MG63 (cell line): Measurements from ENCODE around the gene CCZ1. TPM values are rescaled to one million over a fixed set of nuclear protein-coding genes. Genes with fewer than 3 reads are reported as not detected.
A peak's percentile ranks its signal among the peaks of the same experiment; 100 is the strongest.
"Not testable (repeated sequence)": the region's sequence is repeated elsewhere in the genome, so short reads cannot be mapped to it uniquely, and the experiment has no call there.

Experiments used
- DNase-seq: peaks from one replicate; pipeline ENCODE4 v3.0.0-alpha.2; 2020
- H3K27me3 ChIP-seq: fragments of 250-450 bp; sonication (Bioruptor Pico); 2 replicates; pipeline ENCODE4 v1.5.1; 2020; ENCODE audit warnings: mild to moderate bottlenecking, moderate library complexity
- H3K36me3 ChIP-seq: fragments of 250-450 bp; sonication (Bioruptor Pico); 2 replicates; pipeline ENCODE4 v1.5.1; 2020; ENCODE audit warnings: mild to moderate bottlenecking, moderate library complexity
- H3K4me3 ChIP-seq: fragments of 250-450 bp; sonication (Bioruptor Pico); 2 replicates; pipeline ENCODE4 v1.5.1; 2020; ENCODE audit warnings: mild to moderate bottlenecking, moderate library complexity
- H3K9me3 ChIP-seq: fragments of 250-450 bp; sonication (Bioruptor Pico); 2 replicates; pipeline ENCODE4 v1.5.1; 2020; ENCODE audit warnings: mild to moderate bottlenecking, moderate library complexity
- total RNA-seq: library from RNA; depleted of rRNA; stranded (reverse); fragments of >200 nt; shearing (Covaris generic); gene quantifications from 2 replicates; pipeline ENCODE4 v1.2.3, GENCODE V29; 2014; ENCODE audit warnings: low replicate concordance

The CCZ1 gene
- total RNA-seq, 1 experiment from 2014 or later, result 60.6 TPM

DNA sequence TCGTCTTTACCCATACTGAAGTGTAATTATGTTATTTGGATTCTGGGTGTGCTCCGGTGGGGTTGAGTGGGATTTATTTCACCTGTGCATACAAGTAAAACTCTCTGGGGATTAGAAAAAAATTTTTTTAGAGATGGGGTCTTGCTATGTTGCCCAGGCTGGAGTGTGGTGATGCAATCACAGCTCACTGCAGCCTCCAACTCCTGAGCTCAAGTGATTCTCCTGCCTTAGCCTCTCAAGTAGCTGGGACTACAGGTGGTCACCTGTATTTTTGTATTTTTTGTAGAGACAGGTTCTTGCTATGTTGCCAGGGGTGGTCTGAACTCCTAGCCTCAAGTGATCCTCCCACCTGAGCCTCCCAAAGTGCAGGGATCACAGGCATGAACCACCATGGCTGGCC lies 8.3 kb upstream of the CCZ1 start:
- H3K9me3 ChIP-seq, H3K27me3 ChIP-seq, H3K4me3 ChIP-seq, H3K36me3 ChIP-seq, DNase-seq: not testable (repeated sequence)

DNA sequence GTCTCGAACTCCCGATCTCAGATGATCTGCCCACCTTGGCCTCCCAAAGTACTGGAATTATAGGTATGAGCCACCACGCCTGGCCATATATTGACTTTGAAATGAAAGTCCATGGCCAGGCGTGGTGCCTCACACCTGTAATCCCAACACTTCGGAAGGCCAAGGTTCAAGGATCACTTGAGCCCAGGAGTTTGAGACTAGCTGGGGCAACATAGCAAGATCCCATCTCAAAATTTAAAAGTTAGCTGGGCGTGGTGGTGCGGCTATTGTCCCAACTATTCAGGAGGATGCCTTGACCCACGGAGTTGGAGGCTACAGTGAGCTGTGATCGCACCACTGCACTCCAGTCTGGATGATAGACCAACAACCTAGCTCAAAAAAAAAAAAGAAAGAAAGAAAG lies 6.0 kb upstream of the CCZ1 start:
- no peak for DNase-seq
- H3K4me3 ChIP-seq, result no peak overlapping the region
- no peaks in the 10 kb centered on the region for H3K27me3 ChIP-seq
- no peaks in the 10 kb centered on the region for H3K36me3 ChIP-seq
- no peaks in the 10 kb centered on the region for H3K9me3 ChIP-seq

DNA sequence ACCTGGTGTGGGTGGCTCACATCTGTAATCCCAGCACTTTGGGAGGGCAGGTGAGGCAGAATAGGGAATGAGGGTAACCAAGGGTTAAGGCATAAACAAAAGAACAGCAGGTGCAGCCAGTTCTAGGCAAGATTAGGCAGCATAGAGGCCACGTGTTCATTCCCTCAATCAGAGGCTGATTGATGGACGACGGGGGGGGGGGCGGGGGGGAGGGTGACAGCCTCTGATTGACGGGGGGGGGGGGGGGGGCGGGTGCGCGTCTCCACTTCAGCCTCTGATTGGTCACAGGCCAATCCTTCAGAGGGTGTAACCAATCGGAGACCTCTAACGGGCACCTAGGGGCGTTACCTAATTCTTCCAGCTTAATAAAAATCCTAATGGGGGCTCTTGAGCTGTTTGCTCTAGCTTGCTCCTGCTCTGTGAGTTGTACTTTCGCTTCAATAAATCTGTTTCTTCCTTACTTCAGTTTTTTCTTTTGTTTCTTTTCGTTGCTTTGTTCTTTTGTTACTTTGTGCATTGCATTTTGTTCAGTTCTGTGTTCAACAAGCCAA lies 1.1 kb upstream of the CCZ1 start:
- H3K9me3 ChIP-seq, DNase-seq, H3K36me3 ChIP-seq, H3K27me3 ChIP-seq, H3K4me3 ChIP-seq: not testable (repeated sequence)

DNA sequence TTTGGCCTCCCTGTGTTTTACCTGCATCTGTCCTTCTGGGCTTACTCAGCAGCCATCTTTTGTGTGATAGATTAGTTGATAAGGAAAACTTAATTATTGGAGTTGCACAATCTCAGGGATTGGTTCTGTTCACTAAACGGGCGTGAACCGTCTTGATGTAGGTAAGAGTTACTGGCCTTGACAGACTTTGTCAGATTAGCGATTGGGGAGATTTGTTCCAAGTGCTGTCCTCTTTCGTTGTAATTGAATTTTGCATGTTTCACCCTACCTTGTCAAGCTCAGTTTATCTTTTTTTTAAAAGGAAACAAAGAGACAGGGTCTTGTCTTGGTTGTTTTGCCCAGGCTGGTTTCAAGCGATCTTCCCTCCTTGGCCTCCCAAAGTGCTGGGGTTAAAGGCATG lies 4.5 kb downstream of the CCZ1 start:
- not testable (repeated sequence) for H3K36me3 ChIP-seq, DNase-seq, H3K4me3 ChIP-seq, H3K27me3 ChIP-seq, H3K9me3 ChIP-seq

DNA sequence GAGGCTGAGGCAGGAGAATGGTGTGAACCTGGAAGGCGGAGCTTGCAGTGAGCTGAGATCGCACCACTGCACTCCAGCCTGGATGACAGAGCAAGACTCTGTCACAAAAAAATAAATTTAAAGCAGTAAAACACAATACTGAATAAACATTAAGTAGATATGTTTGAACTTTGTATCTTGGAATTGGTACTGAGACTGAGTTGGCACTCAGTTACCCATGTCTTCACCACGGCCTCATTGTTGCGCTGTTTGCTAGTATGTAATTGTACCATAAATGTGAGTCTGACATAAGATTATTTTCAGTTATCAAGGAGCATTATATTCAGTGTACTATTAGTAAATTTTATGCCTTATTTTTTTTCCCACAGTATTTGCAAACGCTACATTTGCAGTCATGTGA lies 6.2 kb downstream of the CCZ1 start:
- not testable (repeated sequence) for H3K4me3 ChIP-seq, DNase-seq, H3K9me3 ChIP-seq, H3K36me3 ChIP-seq, H3K27me3 ChIP-seq

DNA sequence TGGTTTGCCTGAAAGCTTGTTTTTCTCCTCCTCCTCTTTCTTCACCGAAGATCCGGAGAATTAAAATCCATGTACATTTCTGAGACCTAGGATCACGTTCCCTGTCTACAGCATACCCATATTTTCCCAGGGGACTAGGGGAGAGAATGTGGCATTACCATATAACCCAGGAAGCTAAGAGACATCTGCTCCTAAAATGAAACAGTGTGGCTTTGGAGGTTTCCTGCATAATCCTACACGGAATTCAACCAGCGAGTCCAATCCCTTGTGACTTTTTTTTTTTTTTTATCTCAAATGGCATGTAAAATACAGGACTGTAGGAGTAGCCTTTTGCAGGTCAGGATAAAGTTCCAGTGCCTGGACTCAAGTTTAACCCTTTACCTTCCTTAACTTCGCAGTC lies 10.3 kb downstream of the CCZ1 start:
- H3K4me3 ChIP-seq, H3K36me3 ChIP-seq, DNase-seq, H3K9me3 ChIP-seq, H3K27me3 ChIP-seq: not testable (repeated sequence)

DNA sequence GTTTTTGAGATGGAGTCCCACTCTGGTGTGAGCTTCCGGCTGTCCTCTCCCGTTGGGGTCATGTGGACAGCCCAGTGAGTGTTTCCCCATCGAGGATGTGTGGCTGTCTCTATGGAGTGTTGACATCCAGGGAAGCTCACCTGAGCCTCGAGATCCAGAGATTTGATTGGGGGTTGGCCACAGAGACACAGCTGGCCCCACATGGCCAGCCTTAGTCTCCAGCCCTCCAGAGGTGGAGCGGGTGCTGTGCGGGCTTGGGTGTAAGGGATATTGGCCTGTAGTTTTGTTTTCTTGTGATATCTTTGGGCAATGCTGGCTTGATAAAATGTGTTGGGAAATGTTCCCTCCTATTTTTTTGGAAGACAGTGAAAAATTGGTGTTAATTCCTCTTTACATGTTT lies 18.0 kb downstream of the CCZ1 start:
- DNase-seq, H3K36me3 ChIP-seq, H3K27me3 ChIP-seq, H3K9me3 ChIP-seq, H3K4me3 ChIP-seq: not testable (repeated sequence)

DNA sequence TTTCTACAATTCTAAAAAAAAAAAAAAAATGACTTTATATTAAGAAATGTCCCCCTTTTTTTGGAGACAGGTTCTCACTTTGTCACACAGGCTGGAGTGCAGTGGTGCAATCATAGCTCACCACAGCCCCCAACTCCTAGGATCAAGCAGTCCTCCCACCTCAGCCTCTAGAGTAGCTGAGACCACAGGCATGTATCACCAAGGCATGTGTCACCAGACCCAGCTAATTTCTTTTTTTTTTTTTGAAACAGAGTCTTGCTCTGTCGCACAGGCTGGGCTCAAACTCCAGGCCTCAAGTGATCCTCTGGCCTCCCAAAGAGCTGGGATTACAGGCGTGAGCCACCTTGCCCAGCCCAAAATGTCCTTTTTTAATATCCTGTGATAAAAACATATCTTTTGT lies 25.6 kb downstream of the CCZ1 start:
- not testable (repeated sequence) for H3K9me3 ChIP-seq, H3K4me3 ChIP-seq

DNA sequence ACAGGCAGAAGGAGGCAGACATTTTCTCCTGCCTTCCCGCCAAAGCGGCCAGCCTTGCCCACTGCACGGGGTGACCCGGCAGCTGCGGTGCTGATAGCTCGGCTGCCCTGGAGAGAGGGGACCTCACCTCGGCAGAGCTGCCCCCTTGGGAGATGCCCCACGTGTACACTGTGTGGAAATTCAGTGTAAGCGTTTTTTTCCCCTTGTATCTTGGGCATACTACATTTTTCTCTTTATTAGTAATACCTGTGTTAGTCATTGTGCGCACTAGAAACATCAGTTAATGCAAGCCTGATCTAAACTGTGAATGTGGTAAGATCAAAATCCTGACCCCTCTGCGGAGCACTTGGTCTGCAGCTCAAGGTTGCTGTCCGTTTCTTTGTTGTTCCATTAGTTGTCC lies 26.1 kb downstream of the CCZ1 start:
- not testable (repeated sequence) for H3K4me3 ChIP-seq, DNase-seq, H3K36me3 ChIP-seq, H3K9me3 ChIP-seq, H3K27me3 ChIP-seq

More for the DNA sequence above, 25.6 kb downstream of the CCZ1 start:
- not testable (repeated sequence) for H3K36me3 ChIP-seq, DNase-seq, H3K27me3 ChIP-seq

DNA sequence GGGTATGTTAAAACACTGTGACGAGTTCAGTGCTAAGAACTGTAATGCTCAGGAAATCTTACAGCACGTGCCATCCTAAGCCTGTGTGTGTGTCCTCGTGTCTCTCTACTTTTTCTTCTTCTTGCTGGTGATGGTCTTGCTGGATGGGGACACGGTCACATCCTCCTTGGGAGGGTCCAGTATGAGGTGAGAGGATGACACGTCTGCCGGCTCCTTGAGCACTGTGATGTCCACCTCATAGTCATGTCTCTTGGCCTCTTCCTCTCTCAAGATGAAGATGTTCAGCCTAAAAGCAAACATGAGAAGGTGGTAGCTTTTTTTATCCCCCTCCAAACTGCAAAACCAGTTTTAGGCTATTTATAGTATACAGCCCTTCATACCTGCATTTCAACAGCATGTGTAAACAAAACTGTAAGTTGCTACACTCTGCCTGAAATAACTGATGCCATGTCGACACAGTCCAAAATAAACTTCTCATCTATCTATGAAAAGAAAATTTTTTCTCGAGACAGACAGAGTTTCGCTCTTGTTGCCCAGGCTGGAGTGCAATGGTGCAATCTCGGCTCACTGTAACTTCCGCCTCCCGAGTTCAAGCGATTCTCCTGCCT lies 27.8 kb downstream of the CCZ1 start:
- not testable (repeated sequence) for H3K36me3 ChIP-seq, H3K4me3 ChIP-seq, DNase-seq

DNA sequence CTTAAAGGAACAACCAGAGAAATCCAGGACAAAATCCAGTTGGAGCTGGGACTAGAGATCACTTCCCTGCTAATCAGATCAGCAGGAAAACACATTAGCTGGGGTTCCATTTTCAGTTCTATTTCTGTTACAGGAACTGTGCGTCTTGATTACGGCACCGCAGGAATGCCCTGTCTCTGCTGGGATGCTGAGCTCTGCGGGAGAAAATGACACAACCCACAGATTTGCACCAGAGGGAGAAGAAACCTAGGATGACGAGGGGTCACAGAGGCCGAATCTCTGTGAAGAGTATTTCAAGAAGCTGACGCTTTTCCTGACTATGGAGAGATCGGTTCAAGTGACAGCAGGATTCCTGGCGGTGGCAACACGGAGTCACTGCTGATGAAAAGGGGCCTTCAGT lies 31.8 kb downstream of the CCZ1 start:
- H3K27me3 ChIP-seq, H3K4me3 ChIP-seq, H3K36me3 ChIP-seq, H3K9me3 ChIP-seq, DNase-seq: not testable (repeated sequence)

More for the DNA sequence above, 27.8 kb downstream of the CCZ1 start:
- not testable (repeated sequence) for H3K27me3 ChIP-seq, H3K9me3 ChIP-seq

DNA sequence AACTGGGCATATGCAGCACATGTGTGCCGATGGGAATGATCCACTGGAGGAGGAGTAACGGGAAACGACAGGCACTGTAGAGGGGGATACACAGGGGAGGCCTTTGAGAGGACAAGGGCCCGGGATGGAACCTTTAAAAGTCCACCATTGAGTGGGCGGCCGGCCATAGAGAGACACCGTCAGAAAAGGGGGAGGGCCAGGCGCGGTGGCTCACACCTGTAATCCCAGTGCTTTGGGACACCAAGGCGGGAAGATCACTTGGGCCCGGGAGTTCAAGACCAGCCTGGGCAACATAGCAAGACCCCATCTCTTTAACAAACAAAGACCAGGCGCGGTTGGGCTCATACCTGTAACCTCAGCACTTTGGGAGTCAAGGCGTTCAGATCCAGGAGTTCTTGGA lies 32.7 kb downstream of the CCZ1 start:
- not testable (repeated sequence) for DNase-seq, H3K27me3 ChIP-seq, H3K4me3 ChIP-seq, H3K36me3 ChIP-seq, H3K9me3 ChIP-seq

DNA sequence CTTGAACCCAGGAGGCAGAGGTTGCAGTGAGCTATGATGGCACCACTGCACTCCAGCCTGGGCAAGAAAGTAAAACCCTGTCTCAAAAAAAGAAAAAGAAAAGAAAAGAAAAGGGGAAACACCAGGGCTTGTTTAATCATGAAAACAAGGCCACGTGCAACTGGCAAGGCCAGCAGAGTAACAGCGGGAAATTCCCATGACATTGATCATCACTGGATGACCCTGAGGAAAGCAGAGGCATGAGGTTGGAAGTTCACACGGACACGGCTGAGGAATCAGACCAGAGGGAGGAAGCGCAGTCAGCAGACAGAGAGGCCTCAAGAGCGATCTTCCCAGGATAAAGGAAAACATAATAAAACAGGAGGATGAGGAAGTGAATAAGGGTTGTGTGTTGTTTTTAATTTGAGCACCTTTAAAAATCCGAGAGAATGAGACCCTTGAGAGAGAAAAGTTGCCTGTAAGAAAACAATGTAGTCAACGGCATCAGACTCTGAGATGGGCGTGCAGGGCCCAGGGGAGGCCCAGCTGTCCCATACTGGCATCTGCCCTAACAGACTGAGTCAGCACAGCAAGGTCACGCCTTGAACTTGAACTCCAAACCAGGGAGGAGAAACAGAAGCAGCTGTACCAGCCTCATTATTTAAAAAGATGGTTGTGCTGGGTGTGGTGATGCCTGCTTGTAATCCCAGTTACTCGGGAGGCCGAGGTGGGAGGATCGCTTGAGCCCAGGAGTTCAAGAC lies 33.5 kb downstream of the CCZ1 start:
- not testable (repeated sequence) for H3K4me3 ChIP-seq, H3K36me3 ChIP-seq, H3K27me3 ChIP-seq, H3K9me3 ChIP-seq
- peak; percentile 38 for DNase-seq

DNA sequence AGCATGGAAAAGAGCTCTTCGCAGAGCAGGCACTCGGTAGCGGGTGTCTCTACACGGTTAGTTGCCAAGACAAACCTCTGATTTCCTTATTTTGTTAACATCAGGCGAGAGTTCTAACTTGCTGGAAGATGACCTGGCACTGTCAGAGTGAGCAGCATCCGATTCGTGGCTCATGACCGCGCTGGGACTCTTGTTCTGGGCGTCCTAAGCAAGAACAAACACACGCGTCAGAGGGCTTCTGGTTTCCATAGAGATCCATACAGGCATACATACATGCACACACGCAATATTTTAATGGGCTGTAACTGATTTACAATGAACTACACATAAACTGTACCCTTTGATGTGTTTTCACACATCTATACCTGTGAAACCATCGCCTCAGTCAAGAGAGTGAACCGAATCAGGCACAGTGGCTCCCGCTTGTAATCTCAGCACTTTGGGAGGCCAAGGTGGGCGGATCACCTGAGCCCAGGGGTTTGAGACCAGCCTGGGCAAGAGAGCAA lies 36.5 kb downstream of the CCZ1 start:
- not testable (repeated sequence) for DNase-seq, H3K4me3 ChIP-seq, H3K9me3 ChIP-seq, H3K36me3 ChIP-seq, H3K27me3 ChIP-seq

DNA sequence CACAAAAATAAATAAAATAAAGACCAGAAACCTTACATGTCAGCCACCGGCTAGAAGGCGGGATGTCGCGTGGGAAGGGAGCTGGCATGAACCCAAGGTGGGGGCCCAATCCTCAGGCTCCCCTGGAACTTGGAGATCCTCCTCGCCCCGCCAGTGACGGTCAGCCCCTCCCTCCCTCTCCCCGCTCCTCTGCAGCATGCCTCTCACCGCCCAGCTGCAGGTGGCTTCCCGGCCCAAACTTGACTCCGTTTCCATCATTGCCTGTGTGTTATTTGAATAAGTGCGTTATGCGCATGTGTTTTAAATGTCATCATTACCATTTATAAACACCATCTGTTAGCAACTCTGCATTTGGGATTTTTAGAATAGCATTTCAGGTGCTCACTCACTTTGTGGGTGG lies 64.7 kb downstream of the CCZ1 start:
- not testable (repeated sequence) for H3K27me3 ChIP-seq, DNase-seq, H3K36me3 ChIP-seq, H3K4me3 ChIP-seq, H3K9me3 ChIP-seq

DNA sequence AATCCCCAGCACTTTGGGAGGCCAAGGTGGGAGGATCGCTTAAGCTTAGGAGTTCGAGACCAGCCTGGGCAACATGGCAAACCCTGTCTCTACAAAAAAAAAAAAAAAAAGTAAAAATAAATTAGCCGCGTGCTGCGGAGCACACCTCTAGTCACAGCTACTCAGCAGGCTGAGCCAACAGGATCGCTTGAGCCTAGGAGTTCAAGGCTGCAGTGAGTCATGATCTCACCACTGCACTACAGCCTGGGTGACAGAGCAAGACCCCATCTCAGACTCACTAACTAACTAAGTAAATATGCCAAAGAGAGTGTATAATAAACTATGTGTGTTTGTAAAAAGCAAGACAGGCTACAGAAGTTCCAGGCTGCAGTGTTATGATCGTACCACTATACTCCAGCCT lies 65.3 kb downstream of the CCZ1 start:
- H3K4me3 ChIP-seq, H3K36me3 ChIP-seq, H3K9me3 ChIP-seq, DNase-seq, H3K27me3 ChIP-seq: not testable (repeated sequence)

DNA sequence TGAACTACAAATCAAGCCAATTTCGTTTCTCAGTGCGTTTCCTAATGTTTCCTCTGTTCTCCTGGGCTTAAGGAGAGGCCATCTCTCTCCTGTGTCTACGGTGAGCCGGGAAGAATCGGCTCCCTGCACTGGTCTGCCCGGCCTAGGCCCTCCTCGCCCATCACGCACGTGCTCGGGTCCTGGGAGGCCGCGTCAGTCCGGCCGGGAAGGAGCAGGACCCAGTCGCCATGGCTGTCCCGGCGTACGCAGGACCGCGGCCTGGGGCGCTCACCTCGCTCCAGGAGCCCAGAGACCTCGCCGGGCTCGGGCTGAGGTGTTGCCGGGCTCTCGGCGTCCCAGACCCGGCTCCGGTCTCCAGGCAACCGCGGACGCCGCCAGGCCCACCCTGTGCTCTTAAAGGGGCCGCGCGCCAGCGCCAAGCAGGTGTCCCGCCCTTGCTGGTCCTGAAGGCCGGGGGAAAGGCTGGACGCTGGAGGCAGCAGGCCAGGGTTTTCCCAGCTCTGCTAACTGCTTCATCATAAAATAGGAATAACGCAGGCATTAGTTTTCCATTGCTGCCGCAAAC lies 71.9 kb downstream of the CCZ1 start, which contains the start of gene RSPH10B:
RSPH10B (minus strand) TSS at position 343 of the 565 bp plus-strand sequence. CDS start 3,573 bp downstream, outside the sequence.
- not testable (repeated sequence) for H3K4me3 ChIP-seq, H3K36me3 ChIP-seq, H3K9me3 ChIP-seq, DNase-seq, H3K27me3 ChIP-seq

DNA sequence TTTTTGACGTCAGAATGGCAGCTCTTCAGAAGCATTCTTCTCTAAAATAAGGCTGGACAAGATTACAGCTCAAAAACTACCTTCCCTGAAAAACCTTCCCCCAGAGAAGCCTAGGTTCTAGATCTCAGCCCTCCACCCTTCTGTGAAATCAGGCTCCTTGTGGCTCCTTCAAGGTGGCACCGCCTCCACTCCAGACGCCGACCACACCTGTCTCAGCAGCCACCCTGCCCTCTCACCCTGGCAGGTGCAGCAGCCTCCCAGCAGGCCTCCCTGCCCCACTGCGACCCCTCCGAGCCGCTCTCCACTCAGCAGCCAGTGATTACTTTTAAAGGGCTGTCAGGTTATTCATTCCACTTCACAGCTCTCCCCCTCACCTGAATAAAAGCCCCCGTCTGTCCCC lies 75.0 kb downstream of the CCZ1 start:
- H3K36me3 ChIP-seq, H3K9me3 ChIP-seq, DNase-seq, H3K4me3 ChIP-seq, H3K27me3 ChIP-seq: not testable (repeated sequence)
